ENCODE measurements around the gene SLC25A22. TPM values are rescaled to one million over a fixed set of nuclear protein-coding genes. Genes with fewer than 3 reads are reported as not detected.

SLC25A22 gene
- polyA plus RNA-seq, 1 of the 3 experiments (the other 2 are of a cell fraction): 50.9 TPM

DNA sequence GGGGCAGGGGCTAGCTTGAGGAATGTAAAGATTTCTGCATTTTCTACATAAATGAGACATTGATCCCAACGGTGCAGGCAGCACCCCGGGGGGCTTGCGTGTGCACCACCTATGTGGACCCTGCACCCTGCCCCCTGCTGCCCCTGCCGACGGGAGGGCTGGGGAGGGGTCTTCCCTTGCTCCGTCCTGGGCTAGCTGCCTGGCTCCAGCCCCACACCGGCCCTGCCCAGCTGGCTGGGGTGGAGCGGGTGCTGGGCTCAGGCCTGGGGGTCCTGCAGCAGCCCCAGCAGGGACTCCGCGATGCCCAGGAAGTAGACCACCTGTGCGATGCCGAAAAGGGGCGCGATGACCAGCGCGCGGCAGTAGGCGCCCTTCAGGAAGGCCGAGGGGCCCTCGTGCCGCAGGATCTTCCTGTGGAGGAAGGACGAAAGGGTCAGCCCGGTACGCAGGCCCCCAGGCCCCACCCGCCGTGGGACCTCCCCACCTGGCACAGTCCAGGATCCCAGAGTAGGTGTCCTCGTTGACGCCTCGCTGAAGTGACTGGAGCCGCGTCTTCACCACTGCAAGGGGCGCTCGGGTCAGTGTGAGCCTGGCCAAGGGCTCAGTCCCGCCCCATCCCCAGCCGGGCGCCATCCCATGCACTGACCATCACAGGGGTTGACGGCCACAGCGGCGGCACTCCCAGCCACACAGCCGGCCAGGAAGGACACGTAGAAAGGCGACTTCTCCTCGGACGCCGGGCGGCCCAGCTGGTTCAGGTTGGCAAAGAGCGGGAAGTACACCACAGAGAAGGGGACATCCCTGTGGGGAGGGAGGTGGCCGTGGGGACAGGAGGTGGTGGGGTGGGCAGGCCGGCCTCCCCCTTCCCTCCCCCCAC, 6.2 kb downstream of the SLC25A22 start:
- Histone ChIP-seq H3K4me3 (ENCODE audit: low read depth in 2 of 2, low read length in 1 of 2) (no peak overlapping the region), H3K9ac (no peak overlapping the region), H4K20me1 (ENCODE audit: insufficient read depth) (no peaks in the 10 kb centered on the region), H3F3A (replicated peaks; ENCODE audit: insufficient read depth) (peaks cover 10% of the 10 kb centered on the region), H3K9me2 (no peaks in the 10 kb centered on the region), H3K36me3 (replicated peaks in 1 of 2; ENCODE audit: control insufficient read depth in 1 of 2, insufficient read depth in 2 of 2, low read length in 1 of 2) (peaks cover 0 to 32% of the 10 kb centered on the region in 2 experiments), H3K9me3 (no peaks in the 10 kb centered on the region), H2AFZ (ENCODE audit: low read depth) (no peak overlapping the region), H3K4me2 (no peak overlapping the region), H3K79me2 (ENCODE audit: insufficient read depth) (peaks cover 18% of the 10 kb centered on the region), H3K27ac (ENCODE audit: low read depth in 2 of 2, low read length in 1 of 2) (no peak overlapping the region), H3K27me3 (ENCODE audit: insufficient read depth) (no peaks in the 10 kb centered on the region), H3K4me1 (ENCODE audit: control insufficient read depth in 1 of 2, insufficient read depth in 2 of 2, low read depth in 1 of 2, low read length in 1 of 2) (peaks cover 6 to 46% of the 10 kb centered on the region in 2 experiments; a peak in 2 of 4 replicates)
- 95% methylated on average over 23 of the region's 49 CpGs for WGBS (ENCODE audit: low lambda C conversion rate)
- no peak for TF ChIP-seq FOSL2 (IDR thresholded peaks at IDR 0.05; ENCODE audit: borderline replicate concordance, low read depth)
- TF ChIP-seq RXRA (IDR thresholded peaks at IDR 0.05; ENCODE audit: borderline replicate concordance, low read depth): no peak
- TF ChIP-seq POLR2AphosphoS5 (IDR thresholded peaks at IDR 0.05; ENCODE audit: low read depth, low read length): no peak
- TF ChIP-seq MEF2A (IDR thresholded peaks at IDR 0.05; ENCODE audit: borderline replicate concordance, low read depth): no peak
- no peak for TF ChIP-seq TCF12 (IDR thresholded peaks at IDR 0.05)
- TF ChIP-seq, protein P1, sequence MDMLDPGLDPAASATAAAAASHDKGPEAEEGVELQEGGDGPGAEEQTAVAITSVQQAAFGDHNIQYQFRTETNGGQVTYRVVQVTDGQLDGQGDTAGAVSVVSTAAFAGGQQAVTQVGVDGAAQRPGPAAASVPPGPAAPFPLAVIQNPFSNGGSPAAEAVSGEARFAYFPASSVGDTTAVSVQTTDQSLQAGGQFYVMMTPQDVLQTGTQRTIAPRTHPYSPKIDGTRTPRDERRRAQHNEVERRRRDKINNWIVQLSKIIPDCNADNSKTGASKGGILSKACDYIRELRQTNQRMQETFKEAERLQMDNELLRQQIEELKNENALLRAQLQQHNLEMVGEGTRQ (IDR thresholded peaks at IDR 0.05; ENCODE audit: borderline replicate concordance, low read depth, low read length): no peak
- TF ChIP-seq, protein P2, sequence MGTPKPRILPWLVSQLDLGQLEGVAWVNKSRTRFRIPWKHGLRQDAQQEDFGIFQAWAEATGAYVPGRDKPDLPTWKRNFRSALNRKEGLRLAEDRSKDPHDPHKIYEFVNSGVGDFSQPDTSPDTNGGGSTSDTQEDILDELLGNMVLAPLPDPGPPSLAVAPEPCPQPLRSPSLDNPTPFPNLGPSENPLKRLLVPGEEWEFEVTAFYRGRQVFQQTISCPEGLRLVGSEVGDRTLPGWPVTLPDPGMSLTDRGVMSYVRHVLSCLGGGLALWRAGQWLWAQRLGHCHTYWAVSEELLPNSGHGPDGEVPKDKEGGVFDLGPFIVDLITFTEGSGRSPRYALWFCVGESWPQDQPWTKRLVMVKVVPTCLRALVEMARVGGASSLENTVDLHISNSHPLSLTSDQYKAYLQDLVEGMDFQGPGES (IDR thresholded peaks at IDR 0.05; ENCODE audit: low read depth, low read length): no peak
- TF ChIP-seq, protein P3, sequence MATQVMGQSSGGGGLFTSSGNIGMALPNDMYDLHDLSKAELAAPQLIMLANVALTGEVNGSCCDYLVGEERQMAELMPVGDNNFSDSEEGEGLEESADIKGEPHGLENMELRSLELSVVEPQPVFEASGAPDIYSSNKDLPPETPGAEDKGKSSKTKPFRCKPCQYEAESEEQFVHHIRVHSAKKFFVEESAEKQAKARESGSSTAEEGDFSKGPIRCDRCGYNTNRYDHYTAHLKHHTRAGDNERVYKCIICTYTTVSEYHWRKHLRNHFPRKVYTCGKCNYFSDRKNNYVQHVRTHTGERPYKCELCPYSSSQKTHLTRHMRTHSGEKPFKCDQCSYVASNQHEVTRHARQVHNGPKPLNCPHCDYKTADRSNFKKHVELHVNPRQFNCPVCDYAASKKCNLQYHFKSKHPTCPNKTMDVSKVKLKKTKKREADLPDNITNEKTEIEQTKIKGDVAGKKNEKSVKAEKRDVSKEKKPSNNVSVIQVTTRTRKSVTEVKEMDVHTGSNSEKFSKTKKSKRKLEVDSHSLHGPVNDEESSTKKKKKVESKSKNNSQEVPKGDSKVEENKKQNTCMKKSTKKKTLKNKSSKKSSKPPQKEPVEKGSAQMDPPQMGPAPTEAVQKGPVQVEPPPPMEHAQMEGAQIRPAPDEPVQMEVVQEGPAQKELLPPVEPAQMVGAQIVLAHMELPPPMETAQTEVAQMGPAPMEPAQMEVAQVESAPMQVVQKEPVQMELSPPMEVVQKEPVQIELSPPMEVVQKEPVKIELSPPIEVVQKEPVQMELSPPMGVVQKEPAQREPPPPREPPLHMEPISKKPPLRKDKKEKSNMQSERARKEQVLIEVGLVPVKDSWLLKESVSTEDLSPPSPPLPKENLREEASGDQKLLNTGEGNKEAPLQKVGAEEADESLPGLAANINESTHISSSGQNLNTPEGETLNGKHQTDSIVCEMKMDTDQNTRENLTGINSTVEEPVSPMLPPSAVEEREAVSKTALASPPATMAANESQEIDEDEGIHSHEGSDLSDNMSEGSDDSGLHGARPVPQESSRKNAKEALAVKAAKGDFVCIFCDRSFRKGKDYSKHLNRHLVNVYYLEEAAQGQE (IDR thresholded peaks at IDR 0.05; ENCODE audit: low read depth, low read length): no peak
- TF ChIP-seq RFX5 (IDR thresholded peaks at IDR 0.05; ENCODE audit: low read length): no peak
- TF ChIP-seq RCOR1 (IDR thresholded peaks at IDR 0.05; ENCODE audit: low read length): no peak
- no peak for TF ChIP-seq EZH2phosphoT487 (IDR thresholded peaks at IDR 0.05; ENCODE audit: borderline replicate concordance, low read depth)
- TF ChIP-seq JUND (IDR thresholded peaks at IDR 0.05): no peak
- TF ChIP-seq SMC3 (IDR thresholded peaks at IDR 0.05; ENCODE audit: low read depth, low read length): no peak
- TF ChIP-seq FOXJ3 (CRISPR knock-in tag; IDR thresholded peaks at IDR 0.05): no peak
- TF ChIP-seq, protein P4, sequence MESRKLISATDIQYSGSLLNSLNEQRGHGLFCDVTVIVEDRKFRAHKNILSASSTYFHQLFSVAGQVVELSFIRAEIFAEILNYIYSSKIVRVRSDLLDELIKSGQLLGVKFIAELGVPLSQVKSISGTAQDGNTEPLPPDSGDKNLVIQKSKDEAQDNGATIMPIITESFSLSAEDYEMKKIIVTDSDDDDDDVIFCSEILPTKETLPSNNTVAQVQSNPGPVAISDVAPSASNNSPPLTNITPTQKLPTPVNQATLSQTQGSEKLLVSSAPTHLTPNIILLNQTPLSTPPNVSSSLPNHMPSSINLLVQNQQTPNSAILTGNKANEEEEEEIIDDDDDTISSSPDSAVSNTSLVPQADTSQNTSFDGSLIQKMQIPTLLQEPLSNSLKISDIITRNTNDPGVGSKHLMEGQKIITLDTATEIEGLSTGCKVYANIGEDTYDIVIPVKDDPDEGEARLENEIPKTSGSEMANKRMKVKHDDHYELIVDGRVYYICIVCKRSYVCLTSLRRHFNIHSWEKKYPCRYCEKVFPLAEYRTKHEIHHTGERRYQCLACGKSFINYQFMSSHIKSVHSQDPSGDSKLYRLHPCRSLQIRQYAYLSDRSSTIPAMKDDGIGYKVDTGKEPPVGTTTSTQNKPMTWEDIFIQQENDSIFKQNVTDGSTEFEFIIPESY (IDR thresholded peaks at IDR 0.05; ENCODE audit: borderline replicate concordance, low read depth): no peak
- CTCF ChIA-PET: interaction anchor here (6.3 kb wide), 1 partner anchor 8 kb away, joined by 43 read pairs; no protein-coding TSS in a partner anchor
- DNase-seq: no peak
- POLR2A ChIA-PET: no interaction called here
